D341Med (cell line): ENCODE measurements around the gene APOM.

Source experiments
- DNase-seq: peaks from one replicate; pipeline ENCODE4 v3.0.0; 2012; ENCODE audit warnings: low spot score

The APOM gene

GRCh38 chr6:31705931-31706330 is 50.2 kb downstream of the APOM start:
- no peak for DNase-seq

- no peak for DNase-seq
Observed at GRCh38 chr6:31706599-31706998, 50.9 kb downstream of the APOM start, which contains the start of gene LY6G6F. Gene LY6G6F (plus strand): TSS chr6:31706866. CDS start chr6:31706907, 41 bp downstream.

GRCh38 chr6:31707701-31708100 is 52.0 kb downstream of the APOM start:
- DNase-seq: no peak
